ENCODE results near the gene ZNF483.

Gene ZNF483

GRCh38 chr9:111603041-111603440 is 78.1 kb downstream of the ZNF483 start:
- Histone ChIP-seq H3K4me2 (ENCODE audit: low read length) (no peak overlapping the region), H3K9ac (ENCODE audit: low read length) (no peak overlapping the region), H3K4me1 (ENCODE audit: insufficient read depth, low read length, severe bottlenecking) (peaks cover 16% of the 10 kb centered on the region), H4K20me1 (ENCODE audit: insufficient read depth, low read length) (no peaks in the 10 kb centered on the region), H3K9me2 (ENCODE audit: low read depth, low read length) (no peaks in the 10 kb centered on the region), H3K9me3 (ENCODE audit: low read length) (no peaks in the 10 kb centered on the region), H3K79me2 (ENCODE audit: insufficient read depth, low read length) (no peaks in the 10 kb centered on the region), H3K27me3 (ENCODE audit: insufficient read depth, low read length) (0 out of 2 replicates have a peak, but pooled peaks cover 8% of the 10 kb centered on the region), H3F3A (ENCODE audit: insufficient read depth, low read length) (no peaks in the 10 kb centered on the region), H3K36me3 (ENCODE audit: insufficient read depth, low read length) (no peaks in the 10 kb centered on the region), H3K4me3 (ENCODE audit: low read depth, low read length, poor library complexity, severe bottlenecking) (no peak overlapping the region), H2AFZ (ENCODE audit: low read length) (no peak overlapping the region), H3K27ac (ENCODE audit: low read depth, low read length, poor library complexity, severe bottlenecking) (no peak overlapping the region)
- TF ChIP-seq EZH2 (IDR thresholded peaks at IDR 0.05; ENCODE audit: borderline replicate concordance, low read length) = no peak
- no peak for TF ChIP-seq CTCF (IDR thresholded peaks at IDR 0.05; ENCODE audit: low read length)

GRCh38 chr9:111604054-111604615 is 79.2 kb downstream of the ZNF483 start:
- no peak overlapping the region for H3K4me3 ChIP-seq (ENCODE audit: low read depth, low read length, poor library complexity, severe bottlenecking)
- H3K27me3 ChIP-seq (ENCODE audit: insufficient read depth, low read length) = peaks cover 8% of the 10 kb centered on the region; the same call in 1 of the 2 replicates
- no peaks in the 10 kb centered on the region for H3K9me3 ChIP-seq (ENCODE audit: low read length)
- peaks cover 7% of the 10 kb centered on the region for H3K4me1 ChIP-seq (ENCODE audit: insufficient read depth, low read length, severe bottlenecking)
- H3K9me2 ChIP-seq (ENCODE audit: low read depth, low read length) = no peaks in the 10 kb centered on the region
- no peaks in the 10 kb centered on the region for H4K20me1 ChIP-seq (ENCODE audit: insufficient read depth, low read length)
- no peaks in the 10 kb centered on the region for H3K36me3 ChIP-seq (ENCODE audit: insufficient read depth, low read length)
- no peak for TF ChIP-seq EZH2 (IDR thresholded peaks at IDR 0.05; ENCODE audit: borderline replicate concordance, low read length)
- TF ChIP-seq CTCF (IDR thresholded peaks at IDR 0.05; ENCODE audit: low read length) = no peak
- no peaks in the 10 kb centered on the region for H3K79me2 ChIP-seq (ENCODE audit: insufficient read depth, low read length)
- H3K9ac ChIP-seq (ENCODE audit: low read length) = no peak overlapping the region
- H2AFZ ChIP-seq (ENCODE audit: low read length) = no peak overlapping the region
- H3K27ac ChIP-seq (ENCODE audit: low read depth, low read length, poor library complexity, severe bottlenecking) = no peak overlapping the region
- H3K4me2 ChIP-seq (ENCODE audit: low read length) = no peak overlapping the region
- no peaks in the 10 kb centered on the region for H3F3A ChIP-seq (ENCODE audit: insufficient read depth, low read length)

- H3K36me3 ChIP-seq (ENCODE audit: insufficient read depth, low read length) = no peaks in the 10 kb centered on the region
- no peak overlapping the region for H3K9ac ChIP-seq (ENCODE audit: low read length)
- no peaks in the 10 kb centered on the region for H3K4me1 ChIP-seq (ENCODE audit: insufficient read depth, low read length, severe bottlenecking)
- no peaks in the 10 kb centered on the region for H3K9me2 ChIP-seq (ENCODE audit: low read depth, low read length)
- no peak for TF ChIP-seq EZH2 (IDR thresholded peaks at IDR 0.05; ENCODE audit: borderline replicate concordance, low read length)
- TF ChIP-seq CTCF (IDR thresholded peaks at IDR 0.05; ENCODE audit: low read length) = no peak
- H2AFZ ChIP-seq (ENCODE audit: low read length) = no peak overlapping the region
- no peaks in the 10 kb centered on the region for H3K79me2 ChIP-seq (ENCODE audit: insufficient read depth, low read length)
- no peak overlapping the region for H3K4me3 ChIP-seq (ENCODE audit: low read depth, low read length, poor library complexity, severe bottlenecking)
- no peak overlapping the region for H3K27ac ChIP-seq (ENCODE audit: low read depth, low read length, poor library complexity, severe bottlenecking)
- H4K20me1 ChIP-seq (ENCODE audit: insufficient read depth, low read length) = no peaks in the 10 kb centered on the region
- H3K4me2 ChIP-seq (ENCODE audit: low read length) = no peak overlapping the region
- no peaks in the 10 kb centered on the region for H3K9me3 ChIP-seq (ENCODE audit: low read length)
- no peaks in the 10 kb centered on the region for H3F3A ChIP-seq (ENCODE audit: insufficient read depth, low read length)
- peaks cover 8% of the 10 kb centered on the region; the same call in 1 of the 2 replicates for H3K27me3 ChIP-seq (ENCODE audit: insufficient read depth, low read length)
Measured at GRCh38 chr9:111605041-111605559, 80.1 kb downstream of the ZNF483 start.

All from OCI-LY1 (cell line).